Stimulated activated CD8-positive, alpha-beta memory T cell treated with anti-CD3 and anti-CD28 coated beads, Interleukin-15, amount 100 ng/mL, for 4 hours (primary cell): ENCODE measurements around the gene SLC39A12.

Source experiments
- DNase-seq, 2 donors: peaks; one replicate each; pipeline ENCODE4 v3.0.0-alpha.2; 2020; ENCODE audit warnings: low read depth in 2 of 2

SLC39A12 gene

GRCh38 chr10:18056583-18056982 is 104.9 kb downstream of the SLC39A12 start:
- DNase-seq: no peak

- DNase-seq: no peak
Measured at GRCh38 chr10:18059826-18060559, 108.3 kb downstream of the SLC39A12 start.

DNA sequence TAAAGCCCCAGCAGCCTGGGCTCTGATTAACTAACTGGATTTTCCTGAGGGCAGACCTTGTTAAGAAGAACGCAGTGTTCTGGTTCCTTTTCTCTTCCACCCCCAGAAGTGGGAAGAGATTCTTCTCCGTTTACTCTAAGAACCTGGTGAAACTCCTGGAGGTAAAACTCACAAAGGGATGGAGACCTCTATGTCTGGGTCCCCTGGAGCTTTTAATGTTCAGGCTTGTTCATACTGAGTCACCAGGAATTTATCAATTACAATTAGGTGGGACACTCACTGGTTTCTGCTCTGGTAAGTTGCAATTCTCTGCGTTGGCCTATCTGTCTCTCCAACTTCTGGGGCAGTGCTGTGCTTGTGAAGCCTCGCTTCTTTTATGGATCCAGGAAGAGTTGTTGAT is 115.2 kb downstream of the SLC39A12 start:
- DNase-seq: no peak

- DNase-seq: no peak
Measured at GRCh38 chr10:18068401-18068800, 116.7 kb downstream of the SLC39A12 start.

GRCh38 chr10:18071591-18071990 is 119.9 kb downstream of the SLC39A12 start:
- DNase-seq: no peak

GRCh38 chr10:18073314-18073713 is 121.6 kb downstream of the SLC39A12 start:
- DNase-seq: no peak

- no peak for DNase-seq
Measured at GRCh38 chr10:18075881-18076280, 124.2 kb downstream of the SLC39A12 start.

GRCh38 chr10:18079665-18080295 is 128.1 kb downstream of the SLC39A12 start:
- DNase-seq: no peak

- no peak for DNase-seq
Measured at GRCh38 chr10:18082381-18082780, 130.7 kb downstream of the SLC39A12 start.

DNA sequence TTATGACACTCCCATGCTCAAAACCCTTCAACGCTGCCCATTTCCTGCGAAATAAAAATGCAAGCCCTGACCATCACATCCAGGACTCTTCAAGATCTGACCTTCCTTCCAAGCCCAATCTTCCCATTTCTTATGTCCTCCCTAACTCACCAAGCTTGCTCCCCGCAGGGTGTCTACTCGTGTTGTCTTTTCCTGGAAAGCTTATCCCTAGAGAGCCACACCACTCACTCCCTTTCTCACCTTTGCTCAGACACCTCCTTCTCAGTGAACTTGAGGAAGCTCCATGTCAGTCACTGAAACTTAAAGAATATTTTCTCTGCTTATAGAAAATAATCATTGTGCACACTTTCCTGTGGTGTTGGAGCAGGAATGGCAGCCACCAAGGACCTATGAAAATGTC is 134.1 kb downstream of the SLC39A12 start:
- DNase-seq: no peak

DNA sequence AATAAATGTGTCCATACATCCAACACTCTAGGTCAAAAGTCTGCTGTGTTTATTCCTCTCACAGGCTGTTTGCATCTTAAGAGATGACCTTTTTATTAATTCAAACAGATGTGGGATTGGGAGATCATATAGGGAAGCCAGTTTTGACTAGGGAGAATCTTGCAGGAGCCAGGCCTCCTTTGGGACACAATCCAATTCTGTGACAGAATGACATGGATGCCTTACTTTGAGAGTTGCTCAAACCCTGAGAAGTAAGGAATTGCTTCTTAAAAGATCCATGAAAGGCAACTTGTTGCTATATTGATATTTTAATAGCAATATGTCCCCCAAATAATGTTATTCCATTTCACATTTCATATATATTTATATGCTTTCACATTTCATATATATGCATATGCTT is 135.0 kb downstream of the SLC39A12 start:
- no peak for DNase-seq

DNA sequence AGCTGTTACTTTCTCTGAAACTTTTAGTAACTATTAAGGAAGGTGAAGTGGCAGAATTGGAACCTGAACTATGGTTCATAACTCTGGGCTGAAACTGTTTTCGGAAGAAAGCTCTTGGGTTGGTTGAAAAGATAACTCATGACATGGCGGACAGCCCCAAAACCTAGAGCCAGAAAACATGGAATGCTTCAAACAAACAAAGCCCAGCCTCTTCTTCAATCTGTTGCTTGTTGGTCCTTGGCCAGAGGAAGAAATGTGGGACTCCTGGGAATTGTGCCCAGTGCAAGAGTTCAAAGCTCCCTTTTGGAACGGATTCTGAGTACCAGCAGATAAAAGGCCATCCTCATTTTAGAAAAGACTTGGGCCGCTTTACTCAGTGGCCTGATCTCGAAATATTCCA is 135.6 kb downstream of the SLC39A12 start:
- no peak for DNase-seq
